K562 (cell line): ENCODE results near the gene EPHA7. TPM values are rescaled to one million over a fixed set of nuclear protein-coding genes. Genes with fewer than 3 reads are reported as not detected.

Experiments
- ATAC-seq: fragments of 200-7000 bp; cut with Tn5 transposase; 3 replicates; pipeline ENCODE4 v1.9.1; 2020; ENCODE audit warnings: moderate library complexity
- BruUV-seq: library from RNA; stranded (reverse); fragments of 400-500 nt; replicated peaks from 2 replicates; lab custom pipeline; 2021; lab: Mats Ljungman, UMichigan
- CTCF ChIA-PET: fragments of 300-600 bp; formaldehyde crosslinking; extraction: SDS; loops from one replicate; lab custom pipeline; 2021; ENCODE audit warnings: low intra/inter-chr PET ratio; lab: Yijun Ruan, JAX
- POLR2A ChIA-PET: fragments of 300-600, 350-650 bp; sonication (Branson Sonifier 250); formaldehyde crosslinking; extraction: SDS; loops from one replicate; lab custom pipeline; 2021; ENCODE audit warnings: antibody characterized with exemption, inconsistent platforms; lab: Yijun Ruan, JAX
- DNase-seq, 4 experiments: peaks; one replicate each; pipeline versions ENCODE4 v3.0.0 to v3.0.0-alpha.2; 2011 to 2018; ENCODE audit warnings: low spot score in 3 of 4, mixed read lengths in 3 of 4; ENCODE audit errors: extremely low read depth in 1 of 4
- FAIRE-seq: peaks from 2 replicates; lab custom pipeline; 2011; peaks lifted over from hg19 to GRCh38; lab: Jason Lieb, UNC
- H2AFZ ChIP-seq: 2 replicates; pipeline ENCODE4 v1.6.0; 2011; ENCODE audit warnings: low read depth, low read length, control low read depth, inconsistent platforms
- H3K27ac ChIP-seq: fragments of 200-600 bp; 3 replicates; pipeline ENCODE4 v1.8.0; 2011; ENCODE audit warnings: low read depth, mild to moderate bottlenecking, control low read depth, inconsistent platforms, low read length, moderate library complexity, mixed read lengths; ENCODE audit errors: extremely low read depth
- H3K27me3 ChIP-seq, 2 experiments: fragments of 300-600 bp in 1 of 2; 2 replicates in 1 of 2; 3 replicates in 1 of 2; pipeline versions ENCODE4 v1.6.0 to v1.8.0; 2011; ENCODE audit warnings: inconsistent platforms in 2 of 2, low read length in 2 of 2, mild to moderate bottlenecking in 1 of 2, mixed read lengths in 1 of 2, moderate library complexity in 1 of 2; ENCODE audit not compliant: control insufficient read depth in 2 of 2, insufficient read depth in 2 of 2
- H3K36me3 ChIP-seq: fragments of 300-600 bp; 3 replicates; pipeline ENCODE4 v1.8.0; 2011; ENCODE audit warnings: mild to moderate bottlenecking, low read length, inconsistent platforms; ENCODE audit not compliant: control insufficient read depth, insufficient read depth
- H3K4me1 ChIP-seq, 2 experiments: fragments of 200-600 bp in 1 of 2; replicated peaks in 1 of 2; 2 replicates in 1 of 2; 3 replicates in 1 of 2; pipeline versions ENCODE4 v1.5.1 to v1.8.0; 2011; ENCODE audit warnings: inconsistent platforms in 2 of 2, low read length in 2 of 2, mild to moderate bottlenecking in 1 of 2, mixed read lengths in 1 of 2, moderate library complexity in 1 of 2; ENCODE audit not compliant: control insufficient read depth in 2 of 2, insufficient read depth in 2 of 2
- H3K4me2 ChIP-seq: 2 replicates; pipeline ENCODE4 v1.6.1; 2011; ENCODE audit warnings: low read length, control low read depth, inconsistent platforms, mixed read lengths; ENCODE audit not compliant: insufficient read depth
- H3K4me3 ChIP-seq: fragments of 200-600 bp; sonication (generic), shearing (Covaris generic); 2 replicates; pipeline ENCODE4 v1.5.1; 2016; ENCODE audit warnings: control low read depth, inconsistent platforms
- H3K79me2 ChIP-seq: fragments of 200-600 bp; 3 replicates; pipeline ENCODE4 v1.8.0; 2011; ENCODE audit warnings: low read length, inconsistent platforms; ENCODE audit not compliant: control insufficient read depth, insufficient read depth
- H3K9ac ChIP-seq, 2 experiments: 2 replicates each; pipeline versions ENCODE4 v1.6.0 to v1.6.1; 2011; ENCODE audit warnings: low read depth in 2 of 2, low read length in 2 of 2, control low read depth in 1 of 2, inconsistent platforms in 1 of 2, mild to moderate bottlenecking in 1 of 2, mixed read lengths in 1 of 2; ENCODE audit not compliant: insufficient read depth in 1 of 2
- H3K9me1 ChIP-seq: one replicate; pipeline ENCODE4 v1.6.0; 2011; ENCODE audit warnings: inconsistent platforms, mild to moderate bottlenecking, low read length, moderate library complexity; ENCODE audit not compliant: control insufficient read depth, insufficient read depth
- H3K9me3 ChIP-seq: replicated peaks from 2 replicates; pipeline ENCODE4 v1.5.1; 2011; ENCODE audit warnings: low read depth, low read length, inconsistent platforms; ENCODE audit not compliant: control insufficient read depth, insufficient read depth
- H4K20me1 ChIP-seq: replicated peaks from 2 replicates; pipeline ENCODE4 v1.6.1; 2011; ENCODE audit warnings: low read length, inconsistent platforms, mixed read lengths; ENCODE audit not compliant: control insufficient read depth, insufficient read depth
- BRCA1 ChIP-seq, 2 experiments: fragments of 450-650 bp in 1 of 2; sonication (generic) in 1 of 2; formaldehyde crosslinking in 1 of 2; IDR thresholded peaks; 2 replicates each; pipeline versions ENCODE4 v1.5.0 to v1.6.1; 2017 to 2020; ENCODE audit warnings: mild to moderate bottlenecking in 1 of 2, missing genetic modification reagents in 1 of 2
- CBFA2T2 ChIP-seq: fragments of 450-650 bp; conservative IDR thresholded peaks from 2 replicates; pipeline ENCODE4 v1.6.1; 2017; ENCODE audit warnings: mild to moderate bottlenecking
- CCAR2 ChIP-seq: fragments of 200-400 bp; formaldehyde crosslinking; IDR thresholded peaks from 2 replicates; pipeline ENCODE4 v1.6.1; 2017; ENCODE audit warnings: mild to moderate bottlenecking, low read depth, low read length
- HES1 ChIP-seq: fragments of 450-650 bp; IDR thresholded peaks from 2 replicates; pipeline ENCODE4 v1.6.1; 2016; ENCODE audit warnings: low read depth, mild to moderate bottlenecking, moderate library complexity
- KLF1 ChIP-seq: fragments of 450-650 bp; IDR thresholded peaks from 2 replicates; pipeline ENCODE4 v1.6.1; 2016; ENCODE audit warnings: missing genetic modification characterization, missing compliant biosample characterization
- MCM7 ChIP-seq, 2 experiments: fragments of 450-650 bp; IDR thresholded peaks; 2 replicates each; pipeline ENCODE4 v1.6.1; 2016 to 2018
- MLLT1 ChIP-seq, 2 experiments: fragments of 450-650 bp; IDR thresholded peaks; 2 replicates each; pipeline ENCODE4 v1.6.1; 2016
- PML ChIP-seq: IDR thresholded peaks from 2 replicates; pipeline ENCODE4 v1.6.1; 2012; ENCODE audit warnings: low read length, inconsistent platforms
- RNF219 ChIP-seq: fragments of 250-450 bp; sonication (Bioruptor Pico); IDR thresholded peaks from 2 replicates; pipeline ENCODE4 v1.5.0; 2022; ENCODE audit warnings: mild to moderate bottlenecking
- RUNX1 ChIP-seq: sonication (generic); IDR thresholded peaks from 2 replicates; pipeline ENCODE4 v1.6.1; 2016; ENCODE audit warnings: antibody characterized with exemption, low read depth
- SRSF9 ChIP-seq: fragments of 200-400 bp; formaldehyde crosslinking; IDR thresholded peaks from 2 replicates; pipeline ENCODE4 v1.6.1; 2017; ENCODE audit warnings: low read depth, low read length, borderline replicate concordance
- U2AF1 ChIP-seq: fragments of 200-400 bp; formaldehyde crosslinking; optimal IDR thresholded peaks from 2 replicates; pipeline ENCODE3; 2017; ENCODE audit warnings: mild to moderate bottlenecking, low read depth, low read length, moderate library complexity
- WHSC1 ChIP-seq: IDR thresholded peaks from one replicate; pipeline ENCODE4 v1.6.1; 2012; ENCODE audit warnings: low read length, control low read depth, inconsistent platforms
- ZBTB8A ChIP-seq: fragments of 450-650 bp; IDR thresholded peaks from 2 replicates; pipeline ENCODE4 v1.6.1; 2018; ENCODE audit warnings: mild to moderate bottlenecking, moderate library complexity; ENCODE audit not compliant: partially characterized antibody
- ZFPM2 ChIP-seq: fragments of 250-450 bp; sonication (Bioruptor Pico); IDR thresholded peaks from 2 replicates; pipeline ENCODE4 v1.5.1; 2022; ENCODE audit warnings: mild to moderate bottlenecking
- ZNF146 ChIP-seq: IDR thresholded peaks from one replicate; pipeline ENCODE4 v1.6.1; 2018; ENCODE audit warnings: missing compliant biosample characterization; ENCODE audit not compliant: unreplicated experiment
- ZNF253 ChIP-seq: fragments of 250-450 bp; sonication (Bioruptor Pico); conservative IDR thresholded peaks from 2 replicates; pipeline ENCODE4 v1.6.1; 2021; ENCODE audit warnings: mild to moderate bottlenecking
- ZNF57 ChIP-seq: fragments of 450-650 bp; formaldehyde crosslinking; IDR thresholded peaks from 2 replicates; pipeline ENCODE4 v1.4.0; 2020; ENCODE audit warnings: mild to moderate bottlenecking, moderate library complexity
- ZNF584 ChIP-seq: fragments of 200-800 bp; sonication (Bioruptor generic); IDR thresholded peaks from 2 replicates; pipeline ENCODE4 v1.6.1; 2016; ENCODE audit warnings: low read depth, mild to moderate bottlenecking, missing genetic modification characterization, missing compliant biosample characterization
- WGBS: fragments of 100-300 bp; shearing (Covaris generic); methylation state at CpG from one replicate; pipeline ENCODE4 v1.1.6; 2016; ENCODE audit warnings: low coverage, mixed read lengths; ENCODE audit not compliant: insufficient coverage; ENCODE audit errors: missing lambda C conversion rate; 5-methylcytosine and 5-hydroxymethylcytosine counted together
- in situ Hi-C: fragments of 300-500 bp; cut with MboI; formaldehyde crosslinking; loops from 4 replicates; pipeline ENCODE4 v1.15.0; 2018; ENCODE audit warnings: inconsistent platforms, mixed read lengths
- intact Hi-C: fragments of 100-400 bp; cut with micrococcal nuclease; formaldehyde crosslinking; loops from 2 replicates; pipeline ENCODE4 v1.14.2; 2022
- polyA plus RNA-seq, 8 experiments: library from polyadenylated mRNA; depleted of rRNA in 4 of 8; stranded (reverse) in 5 of 8; unstranded in 3 of 8; fragments of >200 nt; fragmentation: Nextera tagmentation in 2 of 8; fragmentation: Illumina TruSeq in 1 of 8; extraction: Ambion mirVana in 2 of 8; extraction: Trizol in 1 of 8; gene quantifications; 2 replicates each; pipeline versions ENCODE4 v1.2.1 to v1.2.3, GENCODE V29; 2011 to 2014; ENCODE audit warnings: inconsistent platforms in 1 of 8, missing spikeins in 1 of 8
- total RNA-seq, 7 experiments: library from RNA; depleted of rRNA in 6 of 7; stranded (reverse); fragments of >200 nt in 6 of 7; fragmentation: Illumina TruSeq in 2 of 7; extraction: Trizol in 2 of 7; gene quantifications; 2 replicates each; pipeline versions ENCODE4 v1.2.1 to v1.2.3, GENCODE V29; 2011 to 2021; ENCODE audit warnings: low replicate concordance in 1 of 7

The EPHA7 gene
- total and polyA plus RNA-seq, 9 of the 15 experiments (the other 6 are each of a cell fraction or from before 2014, with no cell fraction given): not detected

GRCh38 chr6:93318121-93318520 is 101.2 kb downstream of the EPHA7 start:
- DNase-seq: no peak
- ChIA-PET CTCF (no interaction called here), POLR2A (no interaction called here)
- Histone ChIP-seq H3K9ac (no peak overlapping the region), H3K9me3 (no peaks in the 10 kb centered on the region), H3K27me3 (no peaks in the 10 kb centered on the region), H3K36me3 (no peaks in the 10 kb centered on the region), H4K20me1 (no peaks in the 10 kb centered on the region), H3K27ac (no peak overlapping the region), H3K79me2 (no peaks in the 10 kb centered on the region), H3K9me1 (no peaks in the 10 kb centered on the region), H3K4me3 (no peak overlapping the region), H2AFZ (no peak overlapping the region), H3K4me2 (no peak overlapping the region), H3K4me1 (no peaks in the 10 kb centered on the region)
- TF ChIP-seq KLF1 (no peak), ZNF253 (CRISPR knock-in tag) (no peak), CCAR2 (no peak), RUNX1 (no peak), ZNF584 (CRISPR knock-in tag) (no peak), HES1 (no peak), BRCA1 (IDR thresholded peaks at IDR 0.05) (no peak), BRCA1 (CRISPR knock-in tag; IDR thresholded peaks at IDR 0.05) (no peak), CBFA2T2 (no peak), ZBTB8A (no peak), MCM7 (IDR thresholded peaks at IDR 0.05) (no peak), PML (no peak), WHSC1 (no peak), ZFPM2 (CRISPR knock-in tag) (no peak), MLLT1 (IDR thresholded peaks at IDR 0.05) (no peak), ZNF146 (no peak), U2AF1 (no peak), RNF219 (CRISPR knock-in tag) (no peak), ZNF57 (CRISPR knock-in tag) (no peak), SRSF9 (no peak)
- no TSS peak for BruUV-seq
- FAIRE-seq: no peak
- intact Hi-C loops (no loop called here), in situ Hi-C loops (no loop called here)
- WGBS: 0% methylated on average over 1 of the region's 1 CpG
- no peak for ATAC-seq
